Heart right ventricle (tissue), 16 donors: ENCODE measurements around the gene GMEB1. TPM values are rescaled to one million over a fixed set of nuclear protein-coding genes. Genes with fewer than 3 reads are reported as not detected.

Experiments
- ATAC-seq, 8 donors: fragments of 200-7000 bp; cut with Tn5 transposase; one replicate each; pipeline ENCODE4 v1.9.1; 2020; ENCODE audit warnings: mild to moderate bottlenecking in 8 of 8, moderate library complexity in 8 of 8, moderate number of reproducible peaks in 1 of 8
- DNase-seq, 2 donors: peaks; one replicate each; pipeline ENCODE4 v3.0.0-alpha.2; 2020
- H3K27ac ChIP-seq, 10 donors: fragments of 200-600 bp; sonication (generic) in 2 of 10; one replicate each; pipeline versions ENCODE4 v1.5.0 to v1.8.0; 2020 to 2022; ENCODE audit warnings: mild to moderate bottlenecking in 3 of 10
- H3K27me3 ChIP-seq, 7 donors: fragments of 200-600 bp; one replicate each; pipeline ENCODE4 v1.8.0; 2021 to 2022; ENCODE audit warnings: mild to moderate bottlenecking in 2 of 7
- H3K36me3 ChIP-seq, 9 donors: fragments of 200-600 bp; sonication (generic) in 1 of 9; one replicate each; pipeline versions ENCODE4 v1.5.0 to v1.8.0; 2020 to 2022; ENCODE audit warnings: mild to moderate bottlenecking in 2 of 9
- H3K4me1 ChIP-seq, 9 donors: fragments of 200-600 bp; sonication (generic) in 1 of 9; one replicate each; pipeline versions ENCODE4 v1.5.0 to v1.8.0; 2020 to 2022; ENCODE audit warnings: mild to moderate bottlenecking in 4 of 9
- H3K4me3 ChIP-seq, 10 donors: fragments of 200-600 bp; sonication (generic) in 2 of 10; one replicate each; pipeline versions ENCODE4 v1.5.0 to v1.8.0; 2020 to 2022; ENCODE audit warnings: mild to moderate bottlenecking in 7 of 10, moderate library complexity in 2 of 10
- H3K9me3 ChIP-seq, 11 donors: fragments of 200-600 bp in 10 of 11; sonication (generic) in 2 of 11; one replicate each; pipeline versions ENCODE4 v1.5.0 to v1.8.0; 2013 to 2022; ENCODE audit warnings: mild to moderate bottlenecking in 2 of 11, control low read depth in 1 of 11, moderate library complexity in 1 of 11
- CTCF ChIP-seq, 9 donors: fragments of 200-600 bp; sonication (generic) in 2 of 9; IDR thresholded peaks; one replicate each; pipeline versions ENCODE4 v1.5.0 to v1.8.0; 2021 to 2022; ENCODE audit warnings: antibody characterized with exemption in 9 of 9, mild to moderate bottlenecking in 5 of 9, moderate library complexity in 1 of 9
- WGBS, 2 donors: extraction: QIAGEN DNeasy Blood & Tissue Kit; methylation state at CpG; one replicate each; pipeline ENCODE4 v1.1.7; 2013; ENCODE audit warnings: inconsistent platforms in 1 of 2; 5-methylcytosine and 5-hydroxymethylcytosine counted together
- intact Hi-C, 10 donors: fragments of 100-400 bp; cut with DNase I; formaldehyde crosslinking; loops; one replicate each; pipeline versions ENCODE4 v1.11.1 to v1.14.2; 2022
- polyA plus RNA-seq, 2 donors: library from polyadenylated mRNA; stranded (reverse); fragments of 200-250 nt; gene quantifications; one replicate each; pipeline ENCODE4 v1.2.3, GENCODE V29; 2013
- total RNA-seq, 10 donors: library from RNA; stranded (reverse); fragmentation: NEBNext Ultra II Directional in 3 of 10; extraction: Animal tissue kit (Norgen Biotek cat#: 25700) in 3 of 10; gene quantifications; one replicate each; pipeline versions ENCODE4 v1.2.1 to v1.2.4, GENCODE V29; 2021 to 2023
- donor health status: Arrhythmogenic right ventricular cardiomyopathy.
- donor health status: ischemic (EF 13 %, LVEDD 7.1; RV severe dilation, severe dysfunction).
- donor health status: healthy with polysubstance abuse.
- donor health status: DM: no; HTN: yes; CAD: no.
- donor health status: DM: no; HTN: no; CAD: no.
- donor health status: ischemic (EF 25% LVEDD 6.9; RV normal size, moderate dysfunction).
- donor health status: ischemic (EF 25% LVEDD 5.7; RV mildly dilated, moderate dysfunction).
- donor health status: healthy.
- donor health status: DM: yes; HTN: yes; CAD: no.
- donor health status: Ischemic cardiomyopathy.
- donor health status: ischemic (EF 35%, LVEDD 5.7; RV mildly dilated, moderate dysfunction).
- donor health status: nonischemic (EF 11% LVEDD 7.7; RV severe dilation, severe dysfunction).
- donor health status: DM: yes; HTN: yes; CAD: no.
- donor health status: PGD.
- donor health status: ischemic (EF 29% LVEDD 5.4; RV normal size, mild dysfunction).
- donor health status: nonischemic (EF 23%, LVEDD 6.1; RV moderate dilation, normal function).

The GMEB1 gene
- total and polyA plus RNA-seq, 12 donors: 2.0 to 7.4 (median 6.3) TPM

- WGBS, 2 donors: 0% methylated on average over 60 to 92 of the region's 92 CpGs
- TF ChIP-seq CTCF (IDR thresholded peaks at IDR 0.05): peak; percentile 94 to 100 (median 96)
- intact Hi-C loops: loop anchor here in 7 of 10 donors (1.0 to 5.0 kb wide), 5 partner anchors 88 to 94 kb away; partner anchors contain the start of genes TAF12 (in 4 of the 7) and RNU11 (in 3 of the 7)
- Histone ChIP-seq H3K4me1 (peaks cover 7 to 49% (median 42%) of the 10 kb centered on the region in 9 donors), H3K9me3 (no peaks in the 10 kb centered on the region), H3K36me3 (peaks cover 0 to 37% (median 13%) of the 10 kb centered on the region in 9 donors), H3K4me3 (peak within 1 kb of the TSS; percentile 66 to 99 (median 95)), H3K27ac (peak within 1 kb of the TSS; percentile 42 to 99 (median 96)), H3K27me3 (no peaks in the 10 kb centered on the region)
- DNase-seq (peak; percentile 98 to 99), ATAC-seq (peak; percentile 99)
Observed at GRCh38 chr1:28736450-28737306, 68.1 kb downstream of the GMEB1 start, which contains the start of gene YTHDF2. TSS of gene YTHDF2 (plus strand) at chr1:28736940. CDS start at chr1:28737121, 181 bp downstream.

- DNase-seq (peak; percentile 24 to 29), ATAC-seq (peak in 5 of 8 donors; percentile 2 to 23 (median 13))
- TF ChIP-seq CTCF (IDR thresholded peaks at IDR 0.05): no peak
- intact Hi-C loops: loop anchor here in 6 of 10 donors (2.0 to 5.0 kb wide), 4 partner anchors 89 to 95 kb away; partner anchors contain the start of genes RNU11 (in 3 of the 6) and TAF12 (in 3 of the 6)
- peaks cover 0 to 45% (median 18%) of the 10 kb centered on the region in 9 donors for H3K36me3 ChIP-seq
- H3K27me3 ChIP-seq: no peaks in the 10 kb centered on the region
- peak overlapping the region; percentile 66 to 99 (median 95) for H3K4me3 ChIP-seq
- no peaks in the 10 kb centered on the region for H3K9me3 ChIP-seq
- WGBS, 2 donors: 0 to 1% methylated on average over 52 to 53 of the region's 53 CpGs
- H3K27ac ChIP-seq: peak overlapping the region; percentile 42 to 99 (median 96)
- peaks cover 7 to 56% (median 43%) of the 10 kb centered on the region in 9 donors for H3K4me1 ChIP-seq
Observed at GRCh38 chr1:28737307-28738132, 68.9 kb downstream of the GMEB1 start.

- DNase-seq (no peak), ATAC-seq (no peak)
- intact Hi-C loops: loop anchor here in 1 of 10 donors (10.0 kb wide), 1 partner anchor 95 kb away; the partner anchor contains the start of genes RNU11 and TAF12
- no peak for TF ChIP-seq CTCF (IDR thresholded peaks at IDR 0.05)
- H3K36me3 ChIP-seq: peaks cover 0 to 71% (median 42%) of the 10 kb centered on the region in 9 donors
- H3K27me3 ChIP-seq: no peaks in the 10 kb centered on the region
- H3K27ac ChIP-seq: peak overlapping the region in 1 of 10 donors; percentile 1
- H3K9me3 ChIP-seq: no peaks in the 10 kb centered on the region
- no peak overlapping the region for H3K4me3 ChIP-seq
- peaks cover 7 to 72% (median 60%) of the 10 kb centered on the region in 9 donors for H3K4me1 ChIP-seq
Observed at GRCh38 chr1:28740118-28740517, 71.5 kb downstream of the GMEB1 start.
